NCI-H2107 (cell line): ENCODE measurements around the gene UAP1.
"Not testable (repeated sequence)": the region's sequence is repeated elsewhere in the genome, so short reads cannot be mapped to it uniquely, and the experiment has no call there.

Experiments used
- DNase-seq: peaks from one replicate; lab custom pipeline; 2025; lab: John Stamatoyannopoulos, UW

UAP1 gene

DNA sequence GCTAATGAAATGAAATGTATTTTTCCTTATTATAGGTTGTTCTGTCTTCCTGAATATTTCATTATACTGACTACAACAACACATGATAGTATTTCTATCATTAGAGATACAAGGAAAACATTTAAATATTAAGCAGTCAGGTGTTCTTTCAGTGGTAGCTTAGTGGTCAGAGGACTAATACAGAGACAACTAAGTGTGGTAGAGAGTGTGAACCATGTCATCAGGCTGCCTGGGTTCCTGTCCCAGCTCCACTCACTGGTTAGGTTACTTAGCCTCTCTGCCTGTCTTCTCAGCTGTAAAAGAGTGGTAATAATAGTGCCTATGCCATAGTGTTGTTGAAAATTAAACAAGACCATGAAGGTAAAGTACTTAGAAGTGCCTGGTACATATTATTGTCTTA is 3.9 kb downstream of the UAP1 start:
- no peak for DNase-seq

DNA sequence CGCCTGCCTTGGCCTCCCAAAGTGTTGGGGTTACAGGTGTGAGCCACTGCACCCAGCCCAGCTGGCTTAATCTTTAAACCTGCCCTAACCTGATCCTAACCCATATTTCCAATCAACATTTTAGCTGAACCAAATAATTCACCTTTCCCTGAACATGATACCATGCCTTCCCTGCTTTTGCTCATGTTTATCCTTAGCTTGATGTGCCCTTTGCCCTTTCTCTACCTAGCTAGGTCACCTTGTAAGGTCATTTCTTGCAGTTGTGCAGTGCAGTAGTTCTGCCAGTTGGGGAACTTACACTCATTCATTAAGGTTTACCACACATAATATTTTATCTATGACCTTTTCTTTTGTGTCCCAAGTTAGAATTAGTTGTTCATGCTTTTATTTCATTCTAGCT is 5.3 kb downstream of the UAP1 start:
- DNase-seq: no peak

DNA sequence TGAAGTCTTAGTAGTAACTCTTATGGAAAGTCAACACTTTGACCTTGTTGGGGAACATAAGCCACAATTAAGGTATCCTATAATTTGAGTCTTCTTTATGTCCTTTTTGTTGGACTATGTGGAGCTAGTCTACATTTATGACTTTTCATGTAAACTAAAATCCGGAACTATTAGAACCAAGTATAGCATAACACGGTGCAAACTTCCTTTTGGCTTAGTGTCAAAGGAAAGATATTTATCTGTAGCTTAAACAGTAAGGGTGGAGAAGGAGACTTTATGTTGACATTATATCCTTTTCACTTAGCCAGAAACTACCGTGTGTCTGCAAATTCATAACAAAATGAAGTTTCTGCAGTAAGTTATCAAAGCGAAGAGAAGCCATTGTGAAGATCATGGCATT is 7.3 kb downstream of the UAP1 start:
- no peak for DNase-seq

GRCh38 chr1:162570718-162571117 is 9.2 kb downstream of the UAP1 start:
- DNase-seq: no peak

GRCh38 chr1:162571121-162571520 is 9.6 kb downstream of the UAP1 start:
- not testable (repeated sequence) for DNase-seq

- DNase-seq: peak; percentile 25
These were observed 10.2 kb downstream of the UAP1 start for GRCh38 chr1:162571696-162572095.

DNA sequence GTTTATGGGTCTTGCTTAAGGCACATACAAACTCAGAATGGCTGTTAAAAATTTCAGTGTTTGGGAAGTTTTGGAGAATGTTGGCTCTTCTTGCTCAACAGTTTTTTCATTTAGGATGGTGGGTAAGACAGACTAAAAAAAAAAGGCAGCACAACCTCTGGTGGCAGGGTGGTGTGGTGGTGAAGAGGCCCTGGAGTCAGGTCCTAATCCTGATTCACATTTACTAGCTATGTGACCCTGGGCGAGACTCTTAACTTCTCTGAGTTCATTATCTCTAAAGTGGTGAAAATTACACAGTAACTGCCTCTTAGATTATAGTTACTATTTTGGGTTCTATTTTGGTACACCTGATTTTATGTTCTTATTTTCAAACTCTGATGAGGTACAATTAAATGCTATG is 11.6 kb downstream of the UAP1 start:
- DNase-seq: no peak

GRCh38 chr1:162578071-162578700 is 16.7 kb downstream of the UAP1 start:
- DNase-seq: no peak

DNA sequence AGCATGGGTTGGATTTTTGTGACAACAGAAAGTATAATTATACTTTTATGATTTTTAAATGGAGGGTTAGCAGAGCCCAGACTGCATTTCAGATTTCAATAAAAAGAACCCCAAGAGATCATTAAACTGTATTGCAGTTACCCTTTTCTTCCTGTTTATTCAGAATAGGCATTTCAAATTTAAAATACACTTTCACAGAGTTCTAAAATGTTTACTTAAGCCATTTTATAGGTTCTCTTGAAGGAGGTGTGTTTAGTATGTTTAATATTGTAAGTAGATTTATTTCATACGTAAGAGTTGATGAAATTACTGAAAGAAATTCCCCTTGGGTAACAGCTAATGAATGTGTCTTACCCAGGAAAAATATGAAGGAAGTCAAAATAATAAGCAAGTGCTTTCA is 17.4 kb downstream of the UAP1 start:
- no peak for DNase-seq

DNA sequence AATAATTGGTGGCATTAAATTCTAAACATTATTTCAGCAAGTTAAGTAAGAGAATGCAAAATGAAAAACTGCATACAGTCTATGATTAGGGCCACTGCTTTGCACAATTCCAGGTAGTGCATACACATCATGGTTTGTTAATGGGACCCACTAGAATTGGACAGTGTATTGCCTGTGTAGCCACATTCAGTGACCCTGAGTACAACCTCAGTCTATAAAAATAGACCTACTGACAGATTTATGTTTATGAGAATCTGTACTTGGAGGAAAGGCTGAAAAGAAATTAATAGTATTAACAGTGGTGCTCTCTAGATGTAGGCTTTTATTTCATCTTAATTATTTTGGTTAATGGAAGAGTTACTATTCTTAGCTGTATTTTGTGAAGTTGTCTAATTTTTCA is 18.8 kb downstream of the UAP1 start:
- no peak for DNase-seq

- not testable (repeated sequence) for DNase-seq
These were observed 21.4 kb downstream of the UAP1 start for GRCh38 chr1:162582901-162583300.

DNA sequence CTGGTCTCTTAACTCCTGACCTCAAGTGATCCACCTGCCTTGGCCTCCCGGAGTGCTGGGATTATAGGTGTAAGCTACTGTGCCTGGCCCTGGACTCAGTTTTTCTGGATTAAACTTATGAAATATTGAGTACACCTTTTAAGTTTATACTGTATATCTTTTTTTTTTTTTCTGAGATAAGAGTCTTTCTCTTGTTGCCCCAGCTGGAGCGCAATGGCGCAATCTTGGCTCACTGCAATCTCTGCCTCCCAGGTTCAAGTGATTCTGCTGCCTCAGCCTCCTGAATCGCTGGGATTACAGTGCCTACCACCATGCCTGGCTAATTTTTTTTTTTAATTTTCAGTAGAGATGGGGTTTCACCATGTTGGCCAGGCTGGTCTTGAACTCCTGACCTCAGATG is 23.6 kb downstream of the UAP1 start:
- DNase-seq: not testable (repeated sequence)

- DNase-seq: no peak
These were observed 25.8 kb downstream of the UAP1 start for GRCh38 chr1:162587347-162587746.

GRCh38 chr1:162587761-162588260 is 26.3 kb downstream of the UAP1 start:
- no peak for DNase-seq

DNA sequence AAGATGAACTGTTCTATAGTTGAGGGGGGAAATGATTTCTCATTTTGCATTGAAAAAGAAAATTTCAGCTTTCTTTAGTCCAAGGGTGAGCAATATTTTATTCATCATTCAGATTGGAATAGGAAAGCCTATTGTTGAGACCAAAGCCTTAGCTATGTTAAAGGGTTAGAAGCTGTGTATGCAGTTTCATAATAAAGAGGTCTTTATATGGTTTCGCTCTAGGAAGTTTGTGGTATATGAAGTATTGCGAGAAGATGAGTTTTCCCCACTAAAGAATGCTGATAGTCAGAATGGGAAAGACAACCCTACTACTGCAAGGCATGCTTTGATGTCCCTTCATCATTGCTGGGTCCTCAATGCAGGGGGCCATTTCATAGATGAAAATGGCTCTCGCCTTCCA is 28.6 kb downstream of the UAP1 start:
- DNase-seq: no peak

DNA sequence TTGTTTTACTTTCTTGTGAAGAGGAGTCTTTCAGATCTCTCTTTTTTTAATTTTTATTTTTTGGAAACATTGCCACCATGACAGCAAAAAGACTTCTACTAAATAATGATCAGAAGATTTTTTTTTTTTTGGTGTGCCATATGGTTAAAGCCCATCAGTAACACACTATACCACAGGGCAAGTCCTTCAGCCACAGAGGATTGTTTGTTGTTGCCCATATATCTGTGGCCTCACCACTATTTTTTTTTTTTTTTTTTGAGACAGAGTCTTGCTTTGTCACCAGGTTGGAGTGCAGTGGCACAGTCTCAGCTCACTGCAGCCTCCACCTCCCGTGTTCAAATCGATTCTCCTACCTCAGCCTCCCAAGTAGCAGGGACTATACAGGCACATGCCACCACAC is 29.2 kb downstream of the UAP1 start:
- no peak for DNase-seq

DNA sequence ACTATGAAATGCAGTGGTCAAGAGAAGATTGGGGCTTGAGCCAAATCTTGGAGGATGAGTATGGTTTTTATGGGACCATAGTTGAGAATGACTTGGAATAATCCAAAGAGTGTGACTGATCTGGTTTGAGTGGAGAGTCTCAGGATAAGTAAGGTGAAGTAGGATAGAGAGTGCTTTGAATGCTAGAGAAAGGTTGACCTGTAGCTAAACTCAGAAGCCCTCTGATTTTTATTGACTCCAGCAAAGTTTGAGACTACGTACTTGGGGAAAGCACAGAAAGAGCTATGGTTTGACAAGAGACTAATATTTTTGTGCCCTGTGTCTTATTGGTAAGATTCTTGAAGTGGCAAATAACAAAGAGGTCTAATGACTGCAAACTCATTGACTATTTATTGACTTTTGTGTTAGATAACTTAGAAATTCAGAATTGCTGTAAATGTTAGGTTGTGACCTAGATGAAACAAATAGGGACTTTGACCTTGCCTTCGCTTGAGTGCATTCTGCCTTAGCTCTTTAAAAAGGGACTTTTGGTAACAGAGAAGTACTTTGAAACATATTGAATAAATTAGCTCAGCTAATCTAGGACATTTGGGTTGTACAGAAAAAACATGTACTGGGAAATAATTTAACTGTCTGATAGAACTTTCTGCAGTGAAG is 35.1 kb downstream of the UAP1 start:
- no peak for DNase-seq

GRCh38 chr1:162599451-162599850 is 37.9 kb downstream of the UAP1 start:
- DNase-seq: no peak

- DNase-seq: not testable (repeated sequence)
These were observed 41.6 kb downstream of the UAP1 start for GRCh38 chr1:162603117-162603516.

DNA sequence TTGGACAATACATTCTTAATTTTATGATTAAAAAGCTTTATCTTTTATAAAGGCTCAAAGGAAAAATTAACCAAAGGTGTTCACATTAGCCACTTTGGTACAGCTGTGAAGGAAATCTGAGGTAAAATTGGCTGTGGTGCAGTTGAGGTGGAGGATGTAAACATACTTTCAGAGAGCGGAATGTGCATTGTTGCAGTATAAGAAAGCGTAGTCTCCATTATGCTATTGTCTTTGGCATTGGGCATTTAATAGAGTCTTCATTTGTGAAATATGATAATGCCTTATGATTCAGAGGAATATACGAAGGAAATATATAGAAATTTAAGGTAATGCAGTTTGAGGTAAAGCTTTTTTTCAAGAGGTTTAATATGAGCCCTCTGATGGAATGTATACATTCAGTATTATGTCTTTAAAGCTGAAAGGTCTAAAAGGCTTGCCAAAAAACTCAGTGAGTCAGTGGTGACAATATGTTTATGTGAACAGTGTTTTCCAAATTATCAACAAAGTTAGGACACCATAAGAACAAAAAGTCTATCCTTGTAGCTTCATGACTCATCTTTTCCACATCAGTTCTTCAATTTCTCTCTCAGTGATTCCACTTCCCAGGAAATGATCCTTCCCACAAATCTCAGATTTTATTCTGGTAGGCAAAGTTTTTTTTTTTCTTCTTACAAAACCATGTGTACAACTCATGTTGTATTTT is 43.9 kb downstream of the UAP1 start:
- no peak for DNase-seq

- DNase-seq: no peak
These were observed 47.8 kb downstream of the UAP1 start for GRCh38 chr1:162609306-162609705.

GRCh38 chr1:162612606-162613400 is 51.3 kb downstream of the UAP1 start:
- no peak for DNase-seq
